ENCODE results near the gene RPRD1B.

Gene RPRD1B

GRCh38 chr20:38137441-38138037 lies 104.0 kb downstream of the RPRD1B start:
- no peak for DNase-seq

GRCh38 chr20:38138086-38138778 lies 104.7 kb downstream of the RPRD1B start:
- DNase-seq, result no peak

- no peak for DNase-seq
These were observed 105.8 kb downstream of the RPRD1B start for GRCh38 chr20:38139156-38139912.

DNA sequence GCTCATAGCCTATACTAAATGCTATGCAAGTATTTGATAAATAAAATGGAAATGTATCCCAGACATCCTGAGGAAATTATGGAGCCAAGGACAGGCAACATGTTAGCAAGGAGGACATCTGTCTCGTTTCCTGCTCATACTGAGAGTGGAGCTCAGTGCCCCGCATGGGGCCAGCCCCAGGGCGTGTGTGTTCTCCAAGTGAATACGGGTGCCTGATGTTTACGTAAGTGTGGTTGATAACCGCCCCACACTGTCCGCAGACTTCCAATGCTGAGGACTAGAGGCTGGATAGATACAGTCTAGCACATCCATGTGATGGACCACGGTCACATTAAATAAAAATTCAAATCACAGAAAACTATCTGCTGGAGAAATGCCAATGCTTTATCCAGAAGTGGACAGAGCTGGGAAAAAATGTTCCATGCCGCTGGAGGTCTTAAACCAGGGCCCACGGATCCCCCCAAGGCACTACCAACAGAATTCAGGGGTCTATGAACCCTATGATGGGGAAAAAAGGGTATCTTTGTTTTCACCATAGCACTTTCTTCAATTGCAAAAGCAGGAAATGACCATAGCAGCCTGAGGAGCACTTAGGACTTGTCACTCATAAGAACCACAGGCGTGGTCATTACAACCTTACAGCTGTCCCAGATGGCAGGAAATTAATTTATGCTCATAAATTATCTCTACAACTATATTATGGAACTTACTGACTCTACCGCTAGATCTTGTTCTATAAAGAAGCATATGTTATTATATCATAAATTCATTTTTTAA lies 106.6 kb downstream of the RPRD1B start:
- no peak for DNase-seq

- no peak for DNase-seq
These were observed 107.8 kb downstream of the RPRD1B start for GRCh38 chr20:38141204-38141888.

All from CD4-positive, alpha-beta T cell treated with Interferon alpha-2 for 1 hour (primary cell).